ENCODE data around the gene PDGFB.

DNA sequence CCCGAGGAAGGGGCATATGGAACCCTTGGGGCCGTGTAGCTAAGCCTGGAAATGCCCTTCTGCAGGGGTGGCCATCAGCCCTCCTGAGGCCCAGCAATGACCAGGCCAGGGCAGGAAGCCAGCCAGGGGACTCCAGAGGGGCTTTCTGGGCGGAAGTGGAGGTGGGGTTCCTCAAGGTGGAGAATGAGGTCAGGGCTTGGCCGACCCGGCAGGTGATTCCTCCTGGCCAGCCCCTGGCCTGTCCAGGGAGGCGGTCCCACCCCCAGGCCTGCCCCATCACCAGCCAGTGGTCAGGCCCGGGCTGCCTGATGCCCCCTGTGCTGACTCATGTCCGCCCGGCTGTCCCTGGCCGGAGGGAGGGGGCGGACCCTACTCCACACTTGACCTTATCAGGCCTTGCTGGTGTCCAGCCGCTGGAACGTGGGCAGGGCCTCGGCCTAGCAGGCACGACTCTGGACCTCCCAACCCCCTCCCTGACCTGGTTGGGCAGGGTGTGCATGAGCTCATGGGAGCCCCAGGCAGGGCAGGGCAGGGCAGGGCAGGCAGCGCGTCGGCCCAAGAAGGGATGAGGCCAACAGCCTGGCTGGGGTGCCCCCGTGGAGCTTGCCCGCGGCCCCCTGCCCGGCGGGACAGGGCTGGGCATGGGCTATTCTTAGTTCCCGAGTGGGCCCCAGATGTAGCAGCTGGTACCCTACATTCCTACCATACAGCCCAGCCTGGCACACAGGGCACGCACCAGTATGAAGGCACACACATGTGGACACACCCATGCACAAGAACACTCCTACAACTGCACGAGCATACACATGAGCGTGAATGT, 38.8 kb upstream of the PDGFB start:
- TF ChIP-seq, protein P1, sequence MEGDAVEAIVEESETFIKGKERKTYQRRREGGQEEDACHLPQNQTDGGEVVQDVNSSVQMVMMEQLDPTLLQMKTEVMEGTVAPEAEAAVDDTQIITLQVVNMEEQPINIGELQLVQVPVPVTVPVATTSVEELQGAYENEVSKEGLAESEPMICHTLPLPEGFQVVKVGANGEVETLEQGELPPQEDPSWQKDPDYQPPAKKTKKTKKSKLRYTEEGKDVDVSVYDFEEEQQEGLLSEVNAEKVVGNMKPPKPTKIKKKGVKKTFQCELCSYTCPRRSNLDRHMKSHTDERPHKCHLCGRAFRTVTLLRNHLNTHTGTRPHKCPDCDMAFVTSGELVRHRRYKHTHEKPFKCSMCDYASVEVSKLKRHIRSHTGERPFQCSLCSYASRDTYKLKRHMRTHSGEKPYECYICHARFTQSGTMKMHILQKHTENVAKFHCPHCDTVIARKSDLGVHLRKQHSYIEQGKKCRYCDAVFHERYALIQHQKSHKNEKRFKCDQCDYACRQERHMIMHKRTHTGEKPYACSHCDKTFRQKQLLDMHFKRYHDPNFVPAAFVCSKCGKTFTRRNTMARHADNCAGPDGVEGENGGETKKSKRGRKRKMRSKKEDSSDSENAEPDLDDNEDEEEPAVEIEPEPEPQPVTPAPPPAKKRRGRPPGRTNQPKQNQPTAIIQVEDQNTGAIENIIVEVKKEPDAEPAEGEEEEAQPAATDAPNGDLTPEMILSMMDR (IDR thresholded peaks at IDR 0.05) = no peak
- TF ChIP-seq POLR2A (IDR thresholded peaks at IDR 0.05) = no peak

All from body of pancreas (tissue), 4 donors.